A673 (cell line): ENCODE data around the gene IL1RAP. TPM values are rescaled to one million over a fixed set of nuclear protein-coding genes. Genes with fewer than 3 reads are reported as not detected.

Source experiments
- BruUV-seq: library from RNA; stranded (reverse); fragments of 400-500 nt; replicated peaks from 2 replicates; lab custom pipeline; 2021; lab: Mats Ljungman, UMichigan
- CTCF ChIA-PET: fragments of 300-600 bp; sonication (Branson Sonifier 250); formaldehyde crosslinking; loops from one replicate; lab custom pipeline; 2022; ENCODE audit warnings: antibody characterized with exemption; lab: Charles Lee
- POLR2A ChIA-PET: fragments of 300-600 bp; sonication (Branson Sonifier 250); formaldehyde crosslinking; loops from one replicate; lab custom pipeline; 2022; ENCODE audit warnings: antibody characterized with exemption; ENCODE audit not compliant: low non-redundant PET; lab: Charles Lee
- DNase-seq: peaks from one replicate; pipeline ENCODE4 v3.0.0-alpha.2; 2015; ENCODE audit warnings: low spot score
- H3K27ac ChIP-seq: fragments of 200-600 bp; sonication (generic); 2 replicates; pipeline ENCODE4 v1.5.1; 2016; ENCODE audit warnings: mixed run types, low read depth, mild to moderate bottlenecking, mixed read lengths, antibody characterized with exemption, low read length; ENCODE audit not compliant: poor library complexity, severe bottlenecking
- H3K27me3 ChIP-seq: fragments of 200-600 bp; sonication (generic); replicated peaks from 2 replicates; pipeline ENCODE4 v1.6.1; 2017; ENCODE audit warnings: mixed run types, low read depth, mild to moderate bottlenecking, mixed read lengths, antibody characterized with exemption, low read length; ENCODE audit not compliant: insufficient read depth, poor library complexity
- H3K36me3 ChIP-seq: fragments of 200-600 bp; sonication (generic); 2 replicates; pipeline ENCODE4 v1.6.1; 2016; ENCODE audit warnings: mixed run types, mild to moderate bottlenecking, mixed read lengths, antibody characterized with exemption, low read length; ENCODE audit not compliant: insufficient read depth, poor library complexity, severe bottlenecking
- H3K4me1 ChIP-seq: fragments of 200-600 bp; sonication (generic); 2 replicates; pipeline ENCODE4 v1.6.1; 2017; ENCODE audit warnings: mixed run types, mild to moderate bottlenecking, mixed read lengths, antibody characterized with exemption, low read length; ENCODE audit not compliant: insufficient read depth, poor library complexity, severe bottlenecking
- H3K4me3 ChIP-seq: fragments of 200-600 bp; sonication (generic); 2 replicates; pipeline ENCODE4 v1.5.1; 2016; ENCODE audit warnings: low read depth, mixed run types, mild to moderate bottlenecking, mixed read lengths, low read length; ENCODE audit not compliant: poor library complexity, severe bottlenecking
- H3K9me3 ChIP-seq: fragments of 200-600 bp; sonication (generic); 2 replicates; pipeline ENCODE4 v1.6.1; 2016; ENCODE audit warnings: mixed run types, low read depth, mild to moderate bottlenecking, mixed read lengths, antibody characterized with exemption, low read length; ENCODE audit not compliant: poor library complexity, severe bottlenecking
- EZH2 ChIP-seq: fragments of 200-600 bp; sonication (generic); IDR thresholded peaks from 2 replicates; pipeline ENCODE4 v1.6.1; 2017; ENCODE audit warnings: borderline replicate concordance, low read depth, mild to moderate bottlenecking, mixed read lengths, antibody characterized with exemption, low read length; ENCODE audit not compliant: poor library complexity, severe bottlenecking
- intact Hi-C: fragments of 100-400 bp; cut with micrococcal nuclease; formaldehyde crosslinking; loops from one replicate; pipeline ENCODE4 v1.10.0; 2022; ENCODE audit not compliant: unreplicated experiment
- total RNA-seq: library from RNA; stranded (reverse); gene quantifications from 2 replicates; pipeline ENCODE4 v1.2.3, GENCODE V29; 2021
- TF ChIP-seq, protein P1 (sequence below): fragments of 300-800, 200-600 bp; sonication (generic); conservative IDR thresholded peaks from 2 replicates; pipeline ENCODE4 v1.5.1; 2017; ENCODE audit warnings: low read depth, mild to moderate bottlenecking, antibody characterized with exemption, low read length, moderate library complexity, mixed read lengths

IL1RAP gene
- total RNA-seq, 1 experiment from 2014 or later, result 207 TPM

DNA sequence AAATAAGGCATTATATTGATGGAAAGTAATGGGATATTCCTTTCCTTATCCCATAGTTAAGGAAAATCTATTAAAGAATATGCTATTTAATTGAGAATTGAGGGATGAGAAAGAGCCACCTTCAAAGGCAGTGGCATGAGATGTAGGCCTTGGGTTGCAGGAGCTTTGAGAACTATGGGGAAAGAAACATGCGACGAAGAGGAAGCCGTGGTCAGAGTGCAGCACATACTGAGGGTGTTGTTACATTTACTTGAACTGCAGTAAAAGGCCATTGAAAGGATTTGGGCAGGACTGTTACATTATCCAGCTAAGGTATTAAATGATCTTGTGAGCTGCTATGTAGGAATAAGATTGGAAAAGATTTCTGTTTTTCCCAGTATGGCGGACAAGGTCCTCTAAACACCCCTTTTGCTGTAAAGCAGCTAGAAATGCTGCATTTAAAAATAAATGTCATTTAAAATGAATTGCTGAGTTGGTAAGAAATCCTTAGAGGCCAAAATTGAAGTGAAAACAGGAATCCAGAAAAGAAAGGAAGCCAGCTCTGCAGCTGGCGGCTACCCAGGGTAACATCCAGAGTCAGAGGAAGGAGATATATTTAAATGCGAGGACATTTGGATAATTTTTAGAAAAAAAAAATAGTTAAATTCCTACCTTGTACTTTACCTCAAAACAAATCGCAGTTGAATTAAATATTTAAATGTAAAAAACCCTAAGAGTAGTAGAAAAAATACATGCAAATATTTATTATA is 61.7 kb downstream of the IL1RAP start:
- H3K9me3 ChIP-seq, result no peaks in the 10 kb centered on the region
- no peak overlapping the region for H3K4me3 ChIP-seq
- no peak for TF ChIP-seq EZH2
- no peaks in the 10 kb centered on the region for H3K27me3 ChIP-seq
- H3K27ac ChIP-seq, result peak overlapping the region; percentile 21
- ChIA-PET POLR2A (no interaction called here), CTCF (no interaction called here)
- DNase-seq, result no peak
- intact Hi-C loops, result no loop called here
- H3K36me3 ChIP-seq, result peaks cover 48% of the 10 kb centered on the region
- no TSS peak for BruUV-seq
- H3K4me1 ChIP-seq, result peaks cover 30% of the 10 kb centered on the region

DNA sequence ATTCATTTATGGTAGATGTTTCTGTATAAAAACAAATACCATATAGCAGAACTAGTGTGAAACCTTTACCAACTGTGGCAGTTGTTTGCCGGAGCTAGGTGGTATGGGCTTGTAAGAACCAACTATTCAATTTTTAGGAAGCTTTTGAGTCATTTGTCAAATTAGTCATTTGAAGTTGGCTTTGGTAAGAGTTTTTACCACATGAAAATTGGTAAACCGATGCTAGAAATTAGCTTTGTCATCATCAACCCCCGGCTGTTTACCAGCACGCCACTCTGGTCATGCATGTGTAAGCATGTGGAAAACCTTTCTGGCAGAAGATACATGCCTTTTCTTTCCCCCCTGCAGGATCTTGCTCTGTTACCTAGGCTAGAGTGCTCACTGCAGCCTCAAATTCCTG is 63.3 kb downstream of the IL1RAP start:
- CTCF ChIA-PET, result no interaction called here
- no peak for TF ChIP-seq EZH2
- TF ChIP-seq, protein P1, sequence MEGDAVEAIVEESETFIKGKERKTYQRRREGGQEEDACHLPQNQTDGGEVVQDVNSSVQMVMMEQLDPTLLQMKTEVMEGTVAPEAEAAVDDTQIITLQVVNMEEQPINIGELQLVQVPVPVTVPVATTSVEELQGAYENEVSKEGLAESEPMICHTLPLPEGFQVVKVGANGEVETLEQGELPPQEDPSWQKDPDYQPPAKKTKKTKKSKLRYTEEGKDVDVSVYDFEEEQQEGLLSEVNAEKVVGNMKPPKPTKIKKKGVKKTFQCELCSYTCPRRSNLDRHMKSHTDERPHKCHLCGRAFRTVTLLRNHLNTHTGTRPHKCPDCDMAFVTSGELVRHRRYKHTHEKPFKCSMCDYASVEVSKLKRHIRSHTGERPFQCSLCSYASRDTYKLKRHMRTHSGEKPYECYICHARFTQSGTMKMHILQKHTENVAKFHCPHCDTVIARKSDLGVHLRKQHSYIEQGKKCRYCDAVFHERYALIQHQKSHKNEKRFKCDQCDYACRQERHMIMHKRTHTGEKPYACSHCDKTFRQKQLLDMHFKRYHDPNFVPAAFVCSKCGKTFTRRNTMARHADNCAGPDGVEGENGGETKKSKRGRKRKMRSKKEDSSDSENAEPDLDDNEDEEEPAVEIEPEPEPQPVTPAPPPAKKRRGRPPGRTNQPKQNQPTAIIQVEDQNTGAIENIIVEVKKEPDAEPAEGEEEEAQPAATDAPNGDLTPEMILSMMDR, result no peak
- no TSS peak for BruUV-seq
- intact Hi-C loops, result no loop called here
- POLR2A ChIA-PET, result no interaction called here
- Histone ChIP-seq H3K4me3 (no peak overlapping the region), H3K36me3 (peaks cover 34% of the 10 kb centered on the region), H3K27ac (no peak overlapping the region), H3K9me3 (no peaks in the 10 kb centered on the region), H3K4me1 (peaks cover 45% of the 10 kb centered on the region), H3K27me3 (no peaks in the 10 kb centered on the region)
- no peak for DNase-seq

DNA sequence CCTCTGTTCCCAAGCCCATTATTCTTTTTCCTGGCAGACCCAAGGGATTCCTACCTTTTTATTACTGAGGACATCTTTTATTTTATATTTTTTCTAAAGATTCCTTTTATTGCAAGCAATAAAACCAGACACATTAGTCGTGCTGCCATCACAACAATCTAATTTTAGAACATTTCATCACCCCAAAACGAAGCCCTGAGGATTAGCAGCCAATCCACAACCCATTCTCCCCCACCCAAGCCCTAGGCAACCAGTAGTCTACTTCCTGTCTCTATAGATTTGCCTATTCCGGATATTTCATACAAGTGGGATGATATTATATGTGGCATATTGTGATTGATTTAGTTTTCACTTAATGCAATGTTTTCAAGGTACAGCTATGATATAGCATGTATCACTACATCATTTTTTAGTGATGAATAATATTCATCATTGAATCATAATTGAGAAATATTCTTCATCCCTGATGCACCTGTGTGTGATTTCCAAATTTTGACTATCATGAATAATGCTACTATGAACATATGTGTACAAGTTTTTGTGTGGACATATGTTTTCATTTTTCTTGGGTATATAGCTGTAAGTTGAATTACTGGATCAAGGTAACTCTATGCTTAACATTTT is 65.7 kb downstream of the IL1RAP start:
- Histone ChIP-seq H3K4me3 (no peak overlapping the region), H3K9me3 (no peaks in the 10 kb centered on the region), H3K27me3 (no peaks in the 10 kb centered on the region), H3K27ac (no peak overlapping the region), H3K4me1 (peaks cover 46% of the 10 kb centered on the region), H3K36me3 (peaks cover 29% of the 10 kb centered on the region)
- DNase-seq, result peak; percentile 44
- intact Hi-C loops, result no loop called here
- CTCF ChIA-PET, result no interaction called here
- POLR2A ChIA-PET, result no interaction called here
- TF ChIP-seq, protein P1, result no peak
- TF ChIP-seq EZH2, result no peak
- no TSS peak for BruUV-seq
